ENCODE data around the gene BLNK.
A peak's percentile ranks its signal among the peaks of the same experiment; 100 is the strongest.

The BLNK gene

DNA sequence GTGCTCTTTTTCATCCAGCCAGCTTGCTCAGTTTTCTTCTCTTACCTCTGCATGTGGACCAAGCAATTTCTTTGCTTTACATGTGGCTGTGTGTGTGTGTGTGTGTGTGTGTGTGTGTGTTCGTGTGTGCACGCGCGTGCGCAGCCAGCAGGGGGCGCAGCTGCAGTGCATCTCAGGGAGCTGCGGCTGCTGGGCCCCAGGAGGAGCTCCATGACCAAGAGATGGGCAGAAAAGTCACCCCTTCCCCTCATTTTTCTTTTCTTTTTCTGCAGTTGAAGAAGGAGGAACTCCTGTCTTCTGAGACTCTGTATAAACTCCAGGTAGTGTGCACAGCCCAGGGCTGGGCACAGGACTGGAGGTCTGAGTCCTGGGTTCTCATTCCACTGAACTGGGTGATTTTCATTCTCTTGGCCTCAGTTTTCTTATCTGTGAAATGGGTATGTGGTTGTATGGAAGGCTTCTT lies 41.8 kb downstream of the BLNK start (continued):
- TF ChIP-seq KLF17 (tag by site-specific recombination; IDR thresholded peaks at IDR 0.05) (peak; percentile 68), PRDM10 (tag by site-specific recombination; IDR thresholded peaks at IDR 0.05) (no peak), ZNF548 (tag by site-specific recombination; IDR thresholded peaks at IDR 0.05) (no peak), GLI2 (tag by site-specific recombination; IDR thresholded peaks at IDR 0.05; ENCODE audit: borderline replicate concordance, low read depth) (no peak), ZSCAN4 (tag by site-specific recombination; IDR thresholded peaks at IDR 0.05) (peak; percentile 98), ZNF335 (tag by site-specific recombination; conservative IDR thresholded peaks at IDR 0.05) (0 out of 2 replicates have a peak, but pooled peaks have one; percentile 13), ZNF768 (tag by site-specific recombination; IDR thresholded peaks at IDR 0.05) (no peak; the same call in 1 of the 2 replicates), ZNF311 (tag by site-specific recombination; IDR thresholded peaks at IDR 0.05; ENCODE audit: borderline replicate concordance) (no peak), MYNN (tag by site-specific recombination; IDR thresholded peaks at IDR 0.05; ENCODE audit: borderline replicate concordance) (no peak), ZNF585B (tag by site-specific recombination; IDR thresholded peaks at IDR 0.05) (no peak), ZXDB (tag by site-specific recombination; IDR thresholded peaks at IDR 0.05) (peak; percentile 73), ZNF341 (tag by site-specific recombination; IDR thresholded peaks at IDR 0.05; ENCODE audit: low read depth) (no peak), ZBTB7A (tag by site-specific recombination; IDR thresholded peaks at IDR 0.05; ENCODE audit: low read depth) (no peak), ZNF132 (tag by site-specific recombination; IDR thresholded peaks at IDR 0.05; ENCODE audit: borderline replicate concordance) (no peak), ZNF140 (tag by site-specific recombination; IDR thresholded peaks at IDR 0.05) (no peak)
- TF ChIP-seq, protein P1, sequence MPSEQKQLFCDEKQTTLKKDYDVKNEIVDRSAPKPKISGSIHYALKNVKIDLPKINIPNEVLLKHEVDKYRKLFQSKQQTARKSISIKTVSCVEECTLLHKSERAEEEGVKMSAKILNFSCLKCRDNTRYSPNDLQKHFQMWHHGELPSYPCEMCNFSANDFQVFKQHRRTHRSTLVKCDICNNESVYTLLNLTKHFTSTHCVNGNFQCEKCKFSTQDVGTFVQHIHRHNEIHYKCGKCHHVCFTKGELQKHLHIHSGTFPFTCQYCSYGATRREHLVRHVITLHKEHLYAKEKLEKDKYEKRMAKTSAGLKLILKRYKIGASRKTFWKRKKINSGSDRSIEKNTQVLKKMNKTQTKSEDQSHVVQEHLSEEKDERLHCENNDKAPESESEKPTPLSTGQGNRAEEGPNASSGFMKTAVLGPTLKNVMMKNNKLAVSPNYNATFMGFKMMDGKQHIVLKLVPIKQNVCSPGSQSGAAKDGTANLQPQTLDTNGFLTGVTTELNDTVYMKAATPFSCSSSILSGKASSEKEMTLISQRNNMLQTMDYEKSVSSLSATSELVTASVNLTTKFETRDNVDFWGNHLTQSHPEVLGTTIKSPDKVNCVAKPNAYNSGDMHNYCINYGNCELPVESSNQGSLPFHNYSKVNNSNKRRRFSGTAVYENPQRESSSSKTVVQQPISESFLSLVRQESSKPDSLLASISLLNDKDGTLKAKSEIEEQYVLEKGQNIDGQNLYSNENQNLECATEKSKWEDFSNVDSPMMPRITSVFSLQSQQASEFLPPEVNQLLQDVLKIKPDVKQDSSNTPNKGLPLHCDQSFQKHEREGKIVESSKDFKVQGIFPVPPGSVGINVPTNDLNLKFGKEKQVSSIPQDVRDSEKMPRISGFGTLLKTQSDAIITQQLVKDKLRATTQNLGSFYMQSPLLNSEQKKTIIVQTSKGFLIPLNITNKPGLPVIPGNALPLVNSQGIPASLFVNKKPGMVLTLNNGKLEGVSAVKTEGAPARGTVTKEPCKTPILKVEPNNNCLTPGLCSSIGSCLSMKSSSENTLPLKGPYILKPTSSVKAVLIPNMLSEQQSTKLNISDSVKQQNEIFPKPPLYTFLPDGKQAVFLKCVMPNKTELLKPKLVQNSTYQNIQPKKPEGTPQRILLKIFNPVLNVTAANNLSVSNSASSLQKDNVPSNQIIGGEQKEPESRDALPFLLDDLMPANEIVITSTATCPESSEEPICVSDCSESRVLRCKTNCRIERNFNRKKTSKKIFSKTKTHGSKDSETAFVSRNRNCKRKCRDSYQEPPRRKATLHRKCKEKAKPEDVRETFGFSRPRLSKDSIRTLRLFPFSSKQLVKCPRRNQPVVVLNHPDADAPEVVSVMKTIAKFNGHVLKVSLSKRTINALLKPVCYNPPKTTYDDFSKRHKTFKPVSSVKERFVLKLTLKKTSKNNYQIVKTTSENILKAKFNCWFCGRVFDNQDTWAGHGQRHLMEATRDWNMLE (tag by site-specific recombination; conservative IDR thresholded peaks at IDR 0.05; ENCODE audit: low read depth) = no peak
- TF ChIP-seq, protein P2, sequence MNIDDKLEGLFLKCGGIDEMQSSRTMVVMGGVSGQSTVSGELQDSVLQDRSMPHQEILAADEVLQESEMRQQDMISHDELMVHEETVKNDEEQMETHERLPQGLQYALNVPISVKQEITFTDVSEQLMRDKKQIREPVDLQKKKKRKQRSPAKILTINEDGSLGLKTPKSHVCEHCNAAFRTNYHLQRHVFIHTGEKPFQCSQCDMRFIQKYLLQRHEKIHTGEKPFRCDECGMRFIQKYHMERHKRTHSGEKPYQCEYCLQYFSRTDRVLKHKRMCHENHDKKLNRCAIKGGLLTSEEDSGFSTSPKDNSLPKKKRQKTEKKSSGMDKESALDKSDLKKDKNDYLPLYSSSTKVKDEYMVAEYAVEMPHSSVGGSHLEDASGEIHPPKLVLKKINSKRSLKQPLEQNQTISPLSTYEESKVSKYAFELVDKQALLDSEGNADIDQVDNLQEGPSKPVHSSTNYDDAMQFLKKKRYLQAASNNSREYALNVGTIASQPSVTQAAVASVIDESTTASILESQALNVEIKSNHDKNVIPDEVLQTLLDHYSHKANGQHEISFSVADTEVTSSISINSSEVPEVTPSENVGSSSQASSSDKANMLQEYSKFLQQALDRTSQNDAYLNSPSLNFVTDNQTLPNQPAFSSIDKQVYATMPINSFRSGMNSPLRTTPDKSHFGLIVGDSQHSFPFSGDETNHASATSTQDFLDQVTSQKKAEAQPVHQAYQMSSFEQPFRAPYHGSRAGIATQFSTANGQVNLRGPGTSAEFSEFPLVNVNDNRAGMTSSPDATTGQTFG (tag by site-specific recombination; IDR thresholded peaks at IDR 0.05; ENCODE audit: borderline replicate concordance) = peak; percentile 78; the same call in 1 of the 2 replicates

Measured in HEK293 (cell line).